IPS DF 4.7 (cell line): ENCODE results near the gene SKA2.
"Not testable (repeated sequence)": the region's sequence is repeated elsewhere in the genome, so short reads cannot be mapped to it uniquely, and the experiment has no call there.

ENCODE experiments used
- DNase-seq: peaks from one replicate; pipeline ENCODE4 v3.0.0-alpha.2; 2013; ENCODE audit warnings: low spot score; ENCODE audit errors: extremely low read depth

The SKA2 gene, protein sequence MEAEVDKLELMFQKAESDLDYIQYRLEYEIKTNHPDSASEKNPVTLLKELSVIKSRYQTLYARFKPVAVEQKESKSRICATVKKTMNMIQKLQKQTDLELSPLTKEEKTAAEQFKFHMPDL

DNA sequence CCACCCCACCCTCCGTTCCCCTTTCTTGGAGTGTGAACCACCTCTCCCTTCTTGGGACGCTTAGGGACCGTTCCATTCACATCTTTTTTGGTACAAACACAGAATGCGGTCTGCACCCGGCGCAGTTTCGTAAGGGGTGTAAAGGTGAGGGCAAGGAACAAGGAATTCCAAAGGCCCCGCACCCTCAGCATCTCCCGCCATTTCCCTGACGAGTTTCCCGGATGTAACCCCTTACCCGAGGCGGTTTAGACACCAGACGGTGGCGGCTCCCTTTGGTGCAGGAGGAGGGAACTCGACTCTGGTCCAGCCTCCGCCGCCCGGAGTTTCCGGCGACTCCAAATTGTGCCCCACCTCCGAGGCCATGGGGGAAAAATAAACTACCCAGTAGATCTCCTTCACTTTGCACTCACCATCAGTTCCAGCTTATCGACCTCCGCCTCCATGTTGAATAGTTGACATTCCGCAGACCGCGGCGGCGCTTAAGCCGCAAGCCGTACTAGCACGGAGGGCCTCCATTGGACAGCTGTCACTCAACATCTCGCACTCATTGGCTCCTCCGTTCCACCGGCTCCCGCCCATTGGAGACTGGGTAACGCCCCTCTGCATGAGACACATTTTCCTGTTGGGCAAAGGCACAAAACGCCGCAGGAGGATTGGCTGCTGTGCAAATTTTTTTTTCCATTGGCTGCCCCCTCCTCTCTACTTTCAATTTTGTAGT lies at the start of gene SKA2:
TSS of gene SKA2 (minus strand) at position 466 of the 718 bp plus-strand sequence. CDS start at position 443, 23 bp downstream.
- DNase-seq, result no peak

DNA sequence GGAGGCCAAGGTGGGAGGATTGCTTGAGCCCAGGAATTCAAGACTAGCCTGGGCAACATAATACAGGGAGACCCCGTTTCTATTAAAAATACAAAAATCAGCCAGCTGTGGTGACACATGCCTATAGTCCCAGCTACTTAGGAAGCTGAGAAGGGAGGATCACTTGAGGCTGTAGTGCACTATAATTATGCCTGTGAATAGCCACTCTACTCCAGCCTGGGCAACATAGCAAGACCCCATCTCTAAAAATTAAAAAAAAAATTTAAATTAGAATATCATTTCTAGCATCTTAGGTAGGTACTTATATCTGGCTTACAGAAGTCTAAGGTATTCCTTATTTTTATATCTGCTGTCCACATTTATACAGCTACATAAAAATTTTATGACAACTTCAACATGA lies 47.3 kb upstream of the SKA2 start:
- DNase-seq, result no peak

DNA sequence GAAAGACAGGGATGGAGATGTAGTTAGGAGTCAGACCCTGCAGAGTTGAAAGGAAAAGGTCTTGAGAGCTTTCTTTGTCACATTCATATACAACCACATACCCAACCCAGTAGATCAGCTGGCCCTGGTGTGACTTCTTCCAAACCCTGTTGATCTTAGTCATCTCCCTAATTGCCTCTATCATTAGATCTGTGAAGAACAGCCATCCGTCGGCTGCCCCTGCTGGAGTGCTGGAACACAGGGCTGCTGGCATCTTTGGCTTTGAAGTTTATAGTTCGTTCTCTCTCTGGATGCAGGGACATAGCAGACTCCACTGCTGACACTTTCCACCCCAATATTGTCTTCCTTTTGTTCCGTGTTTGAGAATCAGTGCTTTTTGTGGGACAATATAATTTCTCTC lies 44.4 kb upstream of the SKA2 start:
- DNase-seq, result no peak

DNA sequence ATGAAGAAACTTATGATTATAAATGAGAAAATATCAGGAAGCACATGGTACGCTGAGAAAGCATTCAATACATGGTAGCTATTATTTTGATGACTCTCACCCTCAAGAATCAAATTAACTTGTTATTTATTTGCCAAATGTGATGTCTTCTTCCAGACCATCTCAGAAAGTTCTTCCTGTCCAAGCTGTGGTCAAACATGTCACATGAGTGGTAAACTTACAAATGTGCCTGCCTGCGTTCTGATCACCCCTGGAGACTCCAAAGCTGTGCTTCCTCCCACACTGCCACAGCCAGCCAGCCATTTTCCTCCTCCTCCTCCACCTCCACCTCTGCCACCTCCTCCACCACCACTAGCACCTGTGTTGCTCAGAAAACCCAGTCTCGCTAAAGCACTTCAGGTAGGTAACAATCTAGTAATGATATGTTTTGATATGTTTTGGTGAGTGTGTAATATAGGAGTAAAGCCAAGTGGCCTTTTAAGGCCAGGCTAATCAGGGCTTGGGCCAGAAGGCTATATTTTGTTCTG lies 38.4 kb upstream of the SKA2 start:
- DNase-seq, result no peak

DNA sequence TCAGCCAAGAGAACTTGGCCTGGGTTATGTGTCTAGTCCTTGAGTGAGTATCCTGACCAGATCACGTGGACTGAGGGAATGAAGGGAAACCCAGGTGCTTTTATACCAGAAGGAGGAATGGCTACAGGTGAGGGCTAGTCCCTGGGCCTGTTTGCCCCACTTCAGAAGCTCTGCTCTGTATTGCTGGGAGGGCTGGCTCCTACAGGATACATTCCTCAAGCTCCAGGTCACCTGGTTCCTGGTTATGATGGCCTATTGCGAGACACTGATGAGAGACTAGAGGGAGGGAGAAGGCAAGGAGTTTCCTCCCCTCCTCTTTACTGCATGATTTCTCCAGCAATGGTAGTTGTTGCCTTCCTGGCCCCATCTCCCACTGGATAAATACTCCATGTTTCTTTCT lies 35.8 kb upstream of the SKA2 start:
- DNase-seq, result no peak

DNA sequence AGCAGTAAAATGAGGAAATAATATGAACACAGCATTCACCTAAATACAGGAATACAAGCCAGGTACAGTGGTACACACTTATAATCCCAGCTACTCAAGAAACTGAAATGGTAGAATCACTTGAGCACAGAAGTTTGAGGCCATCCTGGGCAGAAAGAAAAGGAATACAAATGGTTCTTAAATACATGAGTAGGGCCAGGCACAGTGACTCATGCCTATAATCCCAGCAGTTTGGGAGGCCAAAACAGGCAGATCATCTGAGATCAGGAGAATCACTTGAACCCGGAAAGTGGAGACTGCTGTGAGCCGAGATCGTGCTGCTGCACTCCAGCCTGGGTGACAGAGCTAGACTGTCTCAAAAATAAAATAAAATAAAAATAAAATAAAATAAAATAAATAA lies 31.9 kb upstream of the SKA2 start:
- DNase-seq, result no peak

DNA sequence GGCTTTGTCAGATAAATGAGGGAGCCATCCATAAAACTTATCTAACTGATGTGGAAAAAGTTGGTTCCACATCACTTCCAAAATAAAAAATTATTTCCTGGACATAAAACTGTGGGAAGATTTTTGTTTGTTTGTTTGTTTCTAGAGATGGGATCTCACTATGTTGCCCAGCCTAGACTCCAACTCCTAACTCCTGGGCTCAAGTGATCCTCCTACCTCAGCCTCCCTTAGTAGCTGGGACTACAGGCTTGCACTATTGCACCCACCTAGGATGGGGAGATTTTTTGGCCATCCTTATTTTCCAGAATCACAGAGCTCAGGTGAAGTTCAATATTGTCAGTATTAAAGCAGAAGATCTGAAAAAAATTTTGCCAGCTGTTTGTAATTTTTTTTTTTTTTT lies 31.0 kb upstream of the SKA2 start:
- DNase-seq, result no peak

DNA sequence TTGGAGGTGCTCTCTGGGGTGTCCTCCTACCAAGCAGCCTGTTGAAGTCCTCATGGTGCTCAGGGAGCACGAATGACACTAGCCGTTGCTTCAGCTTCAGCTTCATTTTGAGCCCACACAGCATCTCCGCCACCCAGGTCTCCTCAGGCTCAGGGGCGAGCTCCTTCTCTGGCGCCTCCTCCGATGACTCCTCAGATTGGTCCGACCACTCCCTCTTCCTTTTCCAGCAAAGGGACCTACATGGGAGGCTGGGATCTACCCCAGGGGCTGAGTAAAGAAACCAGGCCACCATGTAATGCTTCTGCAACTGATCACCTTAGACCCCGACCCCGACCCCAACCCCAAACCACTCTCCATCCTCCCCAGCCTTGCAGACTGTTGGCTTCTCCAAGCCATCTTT lies 26.5 kb upstream of the SKA2 start:
- DNase-seq, result no peak

DNA sequence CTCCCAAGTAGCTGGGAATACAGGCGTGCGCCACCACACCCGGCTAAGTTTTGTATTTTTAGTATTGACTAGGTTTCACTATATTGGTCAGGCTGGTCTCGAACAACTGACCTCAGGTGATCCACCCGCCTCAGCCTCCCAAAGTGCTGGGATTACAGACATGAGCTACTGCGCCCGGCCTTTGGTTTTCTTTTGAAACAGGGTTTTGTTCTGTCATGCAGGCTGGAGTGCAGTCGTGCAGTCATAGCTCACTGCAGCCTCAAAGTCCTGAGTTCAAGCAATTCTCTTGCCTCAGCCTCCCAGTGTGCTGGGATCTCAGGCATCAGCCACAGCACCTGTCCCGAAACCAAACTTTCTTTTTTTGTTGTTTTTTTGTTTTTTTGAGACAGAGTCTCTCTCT lies 25.6 kb upstream of the SKA2 start:
- no peak for DNase-seq

DNA sequence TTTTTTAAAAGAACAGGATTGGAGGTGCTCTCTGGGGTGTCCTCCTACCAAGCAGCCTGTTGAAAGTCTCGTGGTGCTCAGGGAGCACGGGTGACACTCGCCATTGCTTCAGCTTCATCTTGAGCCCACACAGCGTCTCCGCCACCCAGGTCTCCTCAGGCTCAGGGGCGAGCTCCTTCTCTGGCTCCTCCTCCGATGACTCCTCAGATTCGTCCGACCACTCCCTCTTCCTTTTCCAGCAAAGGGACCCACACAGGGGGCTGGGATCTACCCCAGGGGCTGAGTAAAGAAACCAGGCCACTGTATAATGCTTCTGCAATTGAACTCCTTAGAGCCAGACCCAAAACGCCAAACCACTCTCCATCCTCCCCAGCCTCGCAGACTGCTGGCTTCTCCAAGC lies 24.6 kb upstream of the SKA2 start:
- DNase-seq, result not testable (repeated sequence)

DNA sequence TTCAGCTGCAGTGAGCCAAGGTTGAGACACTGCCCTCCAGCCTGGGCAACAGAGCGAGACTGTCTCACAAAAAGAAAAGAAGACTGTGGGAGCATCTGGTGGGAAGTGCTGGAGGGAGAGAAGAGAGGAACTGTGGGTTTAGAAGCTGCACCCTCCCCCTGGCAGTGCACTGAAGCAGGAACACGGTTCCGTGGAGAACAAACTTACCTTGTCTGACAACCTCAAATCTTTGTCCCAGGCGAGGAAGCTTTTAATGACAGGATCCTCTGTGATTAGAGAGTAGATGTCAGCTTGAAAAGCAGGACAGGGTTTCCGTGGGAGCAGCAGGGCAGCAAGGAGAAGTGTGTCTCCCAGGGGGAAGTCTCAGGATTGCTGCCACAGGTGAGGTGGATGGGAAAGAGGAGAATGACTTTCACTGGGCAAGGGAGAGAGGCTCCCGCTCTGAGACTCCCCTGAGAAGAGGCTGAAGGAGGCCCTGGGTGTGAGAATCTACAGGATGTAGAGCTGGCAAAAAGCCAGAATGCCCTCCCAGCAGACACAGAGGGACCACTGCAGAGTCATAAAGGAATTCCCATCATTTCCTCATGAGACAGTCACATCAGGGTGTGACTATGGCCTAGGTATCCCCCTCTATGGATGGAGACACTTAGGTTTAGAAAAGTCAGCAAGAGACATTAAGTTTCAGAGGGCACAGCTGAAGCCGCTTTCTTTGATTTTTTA lies 23.4 kb upstream of the SKA2 start:
- no peak for DNase-seq

DNA sequence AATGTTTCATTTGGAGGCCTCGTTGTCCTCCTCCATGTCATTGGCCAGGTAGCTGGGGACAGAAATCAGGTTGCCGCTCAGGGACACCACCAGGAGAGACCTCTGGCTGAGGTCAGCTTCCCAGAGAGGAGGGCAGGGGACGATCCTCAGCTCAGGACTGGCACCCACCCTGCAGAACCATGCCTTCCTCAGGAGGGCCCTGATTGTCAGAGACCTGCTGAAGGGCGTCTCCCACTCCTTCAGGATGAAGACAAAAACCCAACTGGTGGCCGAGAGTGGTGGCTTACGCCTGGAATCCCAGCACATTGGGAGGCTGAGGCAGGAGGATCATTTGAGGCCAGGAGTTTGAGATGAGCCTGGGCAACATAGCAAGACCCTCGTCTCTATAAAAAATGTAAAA lies 20.1 kb upstream of the SKA2 start:
- DNase-seq, result no peak

DNA sequence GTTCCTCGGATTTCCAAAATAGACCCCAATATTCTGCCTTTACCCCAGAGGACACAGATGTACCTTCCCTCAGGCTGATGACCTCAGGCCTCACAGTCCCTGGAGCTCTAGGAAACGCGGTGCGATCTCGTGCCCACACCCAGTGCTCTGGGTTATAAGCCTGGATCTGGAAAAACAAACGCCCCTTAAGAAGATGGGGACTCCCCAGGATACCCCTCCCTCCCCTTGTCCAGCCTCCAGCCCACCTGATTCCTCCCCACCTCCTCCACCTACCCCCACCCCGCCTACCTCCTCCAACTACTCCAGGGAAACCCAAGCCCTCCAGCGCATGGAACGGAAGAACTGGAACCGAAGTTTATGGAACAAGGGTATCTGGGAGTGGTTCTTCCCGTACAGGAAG lies 19.7 kb upstream of the SKA2 start:
- DNase-seq, result no peak

DNA sequence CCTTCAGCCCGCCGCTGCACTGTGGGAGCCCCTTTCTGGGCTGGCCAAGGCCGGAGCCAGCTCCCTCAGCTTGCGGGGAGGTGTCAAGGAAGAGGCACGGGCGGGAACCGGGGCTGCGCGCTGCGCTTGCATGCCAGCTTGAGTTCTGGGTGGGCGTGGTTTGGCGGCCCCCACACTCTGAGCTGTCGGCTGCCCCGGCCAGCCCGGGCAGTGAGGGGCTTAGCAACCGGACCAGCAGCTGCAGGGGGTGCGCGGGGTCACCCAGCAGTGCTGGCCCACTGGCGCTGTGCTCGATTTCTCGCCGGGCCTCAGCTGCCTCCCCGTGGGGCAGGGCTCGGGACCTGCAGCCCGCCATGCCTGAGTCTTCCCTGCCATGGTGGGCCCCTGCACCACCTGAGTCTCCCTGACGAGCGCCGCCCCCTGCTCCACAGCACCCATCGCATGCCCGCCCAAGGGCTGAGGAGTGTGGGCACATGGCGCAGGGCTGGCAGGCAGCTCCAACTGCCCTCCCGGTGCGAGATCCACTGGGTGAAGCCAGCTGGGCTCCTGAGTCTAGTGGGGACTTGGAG lies 17.5 kb upstream of the SKA2 start:
- DNase-seq, result no peak

DNA sequence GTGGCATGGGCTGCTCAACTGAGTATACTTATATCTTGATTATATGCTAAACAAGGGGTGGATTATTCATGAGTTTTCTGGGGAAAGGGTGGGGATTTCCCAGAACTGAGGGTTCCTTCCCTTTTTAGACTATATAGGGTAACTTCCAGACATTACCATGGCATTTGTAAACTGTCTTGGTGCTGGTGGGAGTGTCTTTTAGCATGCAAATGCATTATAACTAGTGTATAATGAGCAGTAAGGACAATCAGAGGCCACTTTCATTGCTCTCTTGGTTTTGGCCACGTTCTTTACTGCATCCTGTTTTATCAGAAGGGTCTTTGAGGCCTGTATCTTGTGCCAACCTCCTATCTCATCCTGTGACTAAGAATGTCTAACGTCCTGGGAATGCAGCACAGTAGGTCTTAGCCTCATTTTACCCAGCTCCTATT lies 12.6 kb upstream of the SKA2 start:
- no peak for DNase-seq

DNA sequence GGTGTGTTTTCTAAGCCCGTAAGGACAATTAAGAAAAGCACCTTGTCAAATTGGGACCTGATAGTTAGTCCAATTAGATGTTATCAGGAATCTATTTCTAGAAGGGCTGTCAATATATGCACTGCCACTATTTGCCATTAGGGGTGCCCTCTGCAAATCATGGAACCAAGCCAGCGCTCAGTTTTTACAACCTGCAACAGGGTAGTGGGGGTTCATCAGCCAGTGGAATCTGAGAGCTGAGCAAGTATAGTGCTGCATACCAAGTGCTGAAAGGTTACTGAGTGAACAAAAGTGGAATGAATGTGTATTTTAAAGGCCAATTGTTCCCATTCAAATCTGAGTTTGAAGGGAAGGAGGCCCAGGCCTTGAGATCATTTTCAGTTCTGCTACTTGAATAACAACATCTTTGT lies 11.0 kb upstream of the SKA2 start:
- DNase-seq, result peak; percentile 28

DNA sequence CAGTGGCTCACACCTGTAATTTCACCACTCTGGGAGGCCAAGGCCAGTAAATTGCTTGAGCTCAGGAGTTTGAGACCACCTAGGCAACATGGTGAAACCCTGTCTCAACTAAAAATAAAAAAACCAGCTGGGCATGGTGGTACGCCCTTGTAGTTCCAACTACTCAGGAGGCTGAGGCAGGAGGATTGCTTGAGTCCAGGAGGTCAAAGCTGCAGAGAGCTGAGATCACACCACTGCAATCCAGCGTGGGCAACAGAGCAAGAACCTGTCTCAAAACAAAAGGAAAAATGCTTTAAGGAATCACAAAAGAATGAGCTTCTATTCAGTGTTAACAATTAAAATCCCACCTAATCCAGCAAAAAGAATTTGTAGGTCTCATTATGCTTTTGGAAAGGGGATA lies 6.5 kb upstream of the SKA2 start:
- no peak for DNase-seq

DNA sequence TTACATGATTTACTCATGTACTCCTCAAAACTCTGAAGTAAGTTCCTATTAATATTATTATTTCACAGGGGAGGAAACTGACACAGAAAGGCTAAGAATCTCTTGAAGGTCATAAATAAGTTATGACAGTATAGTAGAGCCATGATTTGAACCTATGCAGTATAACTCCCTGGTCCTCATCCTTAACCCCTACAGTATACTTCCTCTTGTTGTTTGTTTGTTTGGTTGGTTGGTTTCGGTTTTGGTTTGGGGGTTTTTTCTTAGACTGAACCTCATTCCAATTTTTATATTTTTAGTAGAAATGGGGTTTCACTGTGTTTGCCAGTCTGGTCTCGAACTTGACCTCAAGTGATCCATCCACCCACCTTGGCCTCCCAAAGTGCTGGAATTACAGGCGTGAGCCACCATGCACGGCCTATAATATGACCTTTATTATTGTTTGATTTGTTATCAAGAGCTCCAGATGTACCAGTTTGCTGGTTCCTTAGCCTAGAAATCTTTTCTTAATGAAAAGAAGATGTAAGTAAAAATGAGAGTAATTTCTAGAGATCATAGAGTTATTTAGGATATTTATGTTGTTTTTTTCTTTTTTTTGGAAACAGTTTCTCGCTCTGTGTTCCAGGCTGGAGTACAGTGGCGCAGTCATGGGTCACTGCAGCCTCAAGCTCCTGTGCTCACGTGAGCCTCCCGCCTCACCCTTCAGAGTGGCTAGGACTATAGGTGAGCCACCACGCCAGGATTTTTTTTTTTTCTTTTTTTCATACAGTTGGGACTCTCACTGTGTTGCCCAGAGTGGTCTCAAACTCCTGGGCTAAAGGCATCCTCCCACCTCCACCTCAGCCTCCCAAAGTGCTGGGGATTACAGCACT lies 5.4 kb upstream of the SKA2 start:
- no peak for DNase-seq

DNA sequence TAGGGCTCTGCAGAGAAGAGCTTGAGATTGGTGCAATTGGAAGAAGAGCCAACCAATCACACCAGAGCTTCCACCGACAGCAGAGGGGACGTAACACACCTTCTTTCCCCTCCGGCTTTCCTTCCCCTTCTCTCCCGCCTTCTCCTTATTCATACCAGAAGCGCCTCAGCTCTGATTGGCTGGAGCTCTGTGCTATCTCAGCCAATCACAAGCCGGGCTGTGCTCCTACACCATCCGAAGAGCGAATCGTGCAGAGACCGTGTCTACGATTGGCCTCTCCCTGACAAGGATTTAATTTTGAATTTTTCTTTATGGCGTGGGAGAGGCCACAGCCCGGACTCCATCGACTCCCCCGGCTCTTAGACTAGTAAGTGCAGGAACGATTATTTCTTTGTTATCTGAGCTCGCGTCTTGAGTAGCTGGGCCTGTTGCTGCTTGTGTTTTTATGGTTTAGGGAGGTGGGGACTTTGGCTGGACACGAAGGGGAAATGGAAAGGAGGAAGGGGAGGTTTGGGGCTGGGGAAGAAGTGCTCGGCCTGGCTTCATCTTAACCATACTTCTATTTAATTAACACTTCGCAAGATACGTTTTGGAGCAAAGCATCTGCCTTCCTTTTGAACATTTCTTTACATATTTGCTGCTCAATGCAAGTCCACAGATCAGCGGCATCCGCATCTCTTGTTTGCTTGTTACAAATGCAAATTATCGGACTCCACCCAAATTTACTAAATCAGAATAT lies 622 bp upstream of the SKA2 start, which contains the start of gene PRR11:
TSS of gene PRR11 (plus strand) at position 308 of the 739 bp plus-strand sequence. CDS start 14,007 bp downstream, outside the sequence.
- peak; percentile 100 for DNase-seq

DNA sequence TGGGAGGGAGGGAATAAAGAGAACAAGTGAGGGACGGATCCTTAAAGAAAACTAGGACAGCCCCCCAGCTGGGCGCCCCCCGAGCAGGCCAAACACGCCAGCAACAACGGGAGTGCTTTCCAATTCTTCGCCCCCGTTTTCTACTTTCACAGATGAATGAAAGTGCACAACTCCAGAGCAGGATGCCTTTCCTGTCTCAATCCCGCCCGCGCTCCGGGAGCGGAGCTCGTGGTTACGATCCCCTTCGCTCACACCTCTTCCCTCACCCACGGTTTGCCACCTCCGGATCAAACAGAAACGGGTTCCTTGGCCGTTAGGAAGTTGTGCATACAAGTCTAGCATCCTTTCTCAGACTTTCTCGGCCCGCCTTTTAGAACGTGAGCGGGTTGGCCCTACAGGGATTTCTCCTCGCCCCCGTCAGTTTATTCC lies 680 bp downstream of the SKA2 start:
- no peak for DNase-seq
